CD4-positive, alpha-beta T cell treated with Interleukin-2 at 100 ng/mL for 4 hours (primary cell): ENCODE results near the gene BCL7A.
"Not testable (repeated sequence)": the region's sequence is repeated elsewhere in the genome, so short reads cannot be mapped to it uniquely, and the experiment has no call there.

Source experiments
- DNase-seq: peaks from one replicate; pipeline ENCODE4 v3.0.0-alpha.2; 2020; ENCODE audit warnings: low spot score

The BCL7A gene

DNA sequence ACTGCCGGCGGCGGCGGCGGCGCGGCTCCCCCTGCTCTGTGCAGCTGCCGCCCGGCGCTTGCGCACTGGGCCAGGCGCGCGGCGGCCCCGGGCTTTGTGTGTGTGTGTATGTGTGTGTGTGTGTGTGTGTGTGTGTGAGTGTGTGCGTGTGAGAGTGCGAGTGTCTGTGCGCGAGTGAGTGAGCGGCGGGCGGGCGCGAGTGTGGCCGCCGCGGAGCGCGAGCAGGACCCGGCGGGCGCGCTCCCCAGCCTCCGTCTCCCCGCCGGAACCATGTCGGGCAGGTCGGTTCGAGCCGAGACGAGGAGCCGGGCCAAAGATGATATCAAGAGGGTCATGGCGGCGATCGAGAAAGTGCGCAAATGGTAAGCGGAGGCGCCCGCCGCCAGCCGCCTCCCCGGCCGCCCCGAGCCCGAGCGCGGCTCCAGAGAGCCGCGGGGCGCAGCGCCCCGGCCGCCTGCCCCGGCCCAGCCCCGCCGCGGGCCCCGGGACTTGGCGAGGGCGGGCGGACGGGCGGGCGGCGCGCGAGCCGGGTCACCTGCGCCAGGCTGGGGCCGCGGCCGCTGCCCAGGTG is at the start of gene BCL7A:
Gene BCL7A, plus strand, starts transcription at position 63 of the 571 bp plus-strand sequence. Its CDS starts 208 bp downstream, at position 271.
- peak; percentile 64 for DNase-seq

DNA sequence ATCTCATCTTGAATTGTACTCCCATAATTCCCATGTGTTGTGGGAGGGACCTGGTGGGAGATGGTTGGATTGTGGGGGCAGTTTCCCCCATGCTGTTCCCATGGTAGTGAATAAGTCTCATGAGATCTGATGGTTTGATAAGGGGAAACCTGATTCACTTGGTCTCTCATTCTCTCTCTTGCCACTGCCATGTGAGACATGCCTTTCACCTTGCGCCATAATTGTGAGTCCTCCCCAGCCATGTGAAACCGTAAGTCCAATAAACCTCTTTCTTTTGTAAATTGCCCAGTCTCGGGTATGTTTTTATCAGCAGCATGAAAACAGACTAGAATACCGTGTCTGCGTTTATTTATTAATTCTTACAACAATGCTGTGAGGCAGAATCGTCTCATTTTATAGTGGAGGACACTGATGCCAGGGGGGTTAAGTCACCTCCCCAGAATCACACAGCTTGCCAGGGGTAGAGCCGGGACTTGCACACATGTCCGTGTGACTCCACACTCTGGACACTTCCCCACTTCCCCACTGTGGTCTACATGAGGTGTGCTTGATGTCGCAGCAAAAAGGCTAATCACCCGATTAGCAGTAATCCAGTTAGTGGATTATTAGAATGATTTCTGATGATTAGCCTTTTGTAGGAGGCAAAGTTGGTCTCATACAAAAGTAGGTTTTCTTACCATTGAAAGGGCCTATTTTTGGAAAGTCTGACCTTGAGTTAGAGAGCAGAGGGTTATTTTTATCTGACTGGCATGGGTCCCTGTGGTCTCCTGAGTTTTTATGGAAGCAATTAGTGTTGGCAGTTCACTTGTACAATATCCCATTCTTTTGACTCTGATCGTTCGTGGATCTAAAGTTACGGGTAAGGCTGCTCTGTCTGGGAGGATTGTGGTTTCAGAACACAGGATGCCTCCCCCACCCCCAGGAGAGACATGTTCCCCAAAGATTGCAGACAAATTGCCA is 47.4 kb upstream of the BCL7A start:
- DNase-seq = no peak

- no peak for DNase-seq
Observed at GRCh38 chr12:121975021-121975420, 46.7 kb upstream of the BCL7A start.

DNA sequence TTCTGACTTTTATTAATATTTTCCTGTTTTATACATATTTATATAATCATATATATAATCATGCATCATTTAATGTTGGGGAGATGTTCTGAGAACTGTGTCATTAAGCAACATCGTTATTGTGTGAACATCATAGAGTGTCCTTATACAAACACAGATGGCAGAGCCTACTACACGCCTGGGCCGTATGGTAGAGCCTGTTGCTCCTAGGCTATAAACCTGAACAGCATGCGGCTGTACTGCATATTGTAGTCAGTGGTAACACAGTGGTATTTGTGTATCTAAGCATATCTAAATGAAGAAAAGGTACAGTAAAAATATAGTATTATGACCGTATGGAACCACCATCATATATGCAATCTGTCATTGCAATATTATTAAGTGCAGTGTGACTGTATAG is 44.7 kb upstream of the BCL7A start:
- DNase-seq = no peak

DNA sequence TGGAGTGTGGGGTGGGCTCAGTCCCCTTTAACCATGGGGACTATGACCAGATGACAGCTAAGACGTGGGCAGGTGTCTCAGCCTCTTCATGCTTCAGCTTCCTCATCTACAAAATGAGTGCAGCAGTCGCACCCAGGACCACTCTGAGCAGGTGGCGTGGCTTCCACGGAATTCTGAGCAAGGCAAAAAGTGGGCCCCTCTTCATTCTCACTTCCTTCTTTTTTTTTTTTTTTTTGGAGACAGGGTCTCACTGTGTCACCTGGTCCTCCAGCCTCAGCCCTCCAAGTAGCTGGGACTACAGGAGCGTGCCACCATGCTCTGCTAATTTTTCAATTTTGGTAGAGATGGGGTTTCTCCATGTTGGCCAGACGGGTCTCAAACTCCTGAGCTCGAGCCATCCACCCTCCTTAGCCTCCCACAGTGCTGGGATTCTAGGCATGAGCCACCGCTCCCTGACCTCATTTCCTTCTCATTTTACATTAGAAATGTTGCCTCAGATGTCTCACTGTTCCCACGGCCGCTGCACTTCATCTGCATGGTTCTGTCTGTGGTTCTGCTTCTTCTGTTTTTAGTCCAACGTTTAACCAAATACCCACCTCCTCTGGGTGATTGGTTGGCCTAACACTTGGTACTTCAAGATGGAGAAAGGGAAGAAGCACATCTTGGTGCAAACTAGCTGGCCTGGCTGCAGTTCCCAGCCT is 41.3 kb upstream of the BCL7A start:
- no peak for DNase-seq

DNA sequence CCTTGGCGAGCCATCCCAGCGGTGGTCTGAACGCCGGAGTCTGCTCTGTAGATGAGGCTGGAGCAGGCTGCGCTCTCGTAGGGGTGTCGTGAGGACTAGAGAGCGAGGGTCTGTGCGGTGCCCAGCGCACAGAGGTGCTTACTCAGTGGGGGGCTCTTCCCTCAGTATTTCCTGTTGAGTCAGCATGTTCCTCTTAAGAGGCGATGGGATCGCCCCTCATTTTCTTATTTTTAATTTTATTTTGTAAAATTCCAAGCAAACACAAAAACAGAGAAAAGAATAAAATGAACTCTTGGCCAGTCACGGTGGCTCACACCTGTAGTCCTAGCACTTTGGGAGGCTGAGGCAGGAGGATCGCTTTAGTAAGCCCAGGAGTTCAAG is 40.8 kb upstream of the BCL7A start:
- DNase-seq = no peak

GRCh38 chr12:121981456-121981855 is 40.2 kb upstream of the BCL7A start:
- DNase-seq = no peak

- no peak for DNase-seq
Observed at GRCh38 chr12:121982950-121983349, 38.7 kb upstream of the BCL7A start.

GRCh38 chr12:121983536-121984210 is 38.0 kb upstream of the BCL7A start:
- no peak for DNase-seq

- DNase-seq = no peak
Observed at GRCh38 chr12:121986489-121987245, 35.0 kb upstream of the BCL7A start.

GRCh38 chr12:121988519-121988918 is 33.2 kb upstream of the BCL7A start:
- DNase-seq = not testable (repeated sequence)

DNA sequence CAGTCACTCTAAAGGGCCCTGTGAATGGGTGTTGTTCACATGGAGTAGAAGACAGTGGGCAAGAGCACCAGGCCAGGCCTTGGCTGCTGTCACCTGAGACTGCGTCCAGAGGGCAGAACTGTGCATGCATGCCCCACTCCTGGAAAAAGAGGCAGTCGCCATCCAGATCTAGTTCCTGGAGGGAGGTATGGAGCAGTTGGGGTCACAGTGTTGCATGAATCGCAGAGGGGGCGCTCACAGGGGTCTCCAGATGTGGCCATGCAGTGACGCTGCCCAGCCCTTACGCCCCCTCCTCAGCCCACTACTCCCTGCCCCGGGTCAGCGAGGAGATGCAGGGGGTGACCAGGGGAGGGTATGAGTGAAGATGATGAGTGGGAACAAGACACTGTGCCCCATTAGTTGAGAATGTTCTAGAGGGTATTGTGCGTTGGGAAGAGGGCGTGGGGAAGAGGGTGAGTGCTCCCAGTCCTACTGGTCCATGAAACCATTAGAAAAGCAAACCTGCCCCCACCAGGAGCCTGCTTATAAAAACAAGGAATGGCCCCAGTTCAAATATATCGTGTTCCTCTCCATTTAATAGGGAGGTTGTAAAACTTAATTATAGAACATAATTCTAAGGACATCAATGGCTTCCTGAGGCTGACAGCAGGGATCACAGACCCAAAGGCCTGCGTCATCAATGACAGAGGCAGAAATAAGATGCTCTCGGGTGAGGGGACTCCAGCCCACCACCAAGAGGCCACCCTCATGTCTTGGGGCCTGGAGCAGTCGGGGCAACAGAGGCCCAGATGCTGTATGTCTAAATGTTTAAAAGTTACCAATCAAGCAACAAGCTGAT is 32.2 kb upstream of the BCL7A start:
- DNase-seq = no peak

DNA sequence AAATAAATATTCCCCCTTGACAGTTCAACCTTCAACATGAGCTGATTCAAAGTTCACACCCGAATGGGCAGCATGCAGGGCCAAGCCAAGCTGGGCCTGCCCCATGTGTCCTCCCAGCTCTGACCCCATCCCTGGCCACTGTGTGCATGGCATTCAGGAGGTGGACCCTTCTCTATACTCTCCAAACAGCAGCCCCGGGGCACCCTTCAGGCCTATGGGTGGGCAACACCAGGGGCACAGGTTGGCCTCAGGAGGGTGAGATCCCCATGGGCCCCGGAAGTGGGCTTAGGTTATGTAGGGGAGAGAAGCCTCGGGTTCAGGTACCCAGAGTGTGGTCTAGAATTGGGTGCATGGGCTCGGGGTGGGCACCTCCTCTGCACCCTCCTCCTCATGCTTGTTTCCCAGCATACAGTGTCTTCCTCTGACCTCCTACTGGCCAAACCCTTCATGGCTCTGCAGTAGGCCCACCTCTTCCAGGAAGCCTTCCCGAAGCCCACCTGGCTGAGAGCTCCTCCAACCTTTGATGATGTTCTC is 31.5 kb upstream of the BCL7A start:
- DNase-seq = no peak

- no peak for DNase-seq
Observed at GRCh38 chr12:121990692-121991603, 30.7 kb upstream of the BCL7A start.

- DNase-seq = peak; percentile 47
Observed at GRCh38 chr12:121992059-121992879, 29.4 kb upstream of the BCL7A start.

- no peak for DNase-seq
Observed at GRCh38 chr12:121996050-121996944, 25.4 kb upstream of the BCL7A start.

- DNase-seq = no peak
Observed at GRCh38 chr12:121996945-121997612, 24.6 kb upstream of the BCL7A start.
